Activated CD4-positive, alpha-beta memory T cell treated with anti-CD3 and anti-CD28 coated beads for 36 hours (primary cell): Measurements from ENCODE around the gene PIGX. TPM values are rescaled to one million over a fixed set of nuclear protein-coding genes. Genes with fewer than 3 reads are reported as not detected.
"Not testable (repeated sequence)": the region's sequence is repeated elsewhere in the genome, so short reads cannot be mapped to it uniquely, and the experiment has no call there.

Source experiments
- CTCF ChIA-PET: fragments of 350-600 bp; sonication (Branson Sonifier 250); formaldehyde crosslinking; loops from one replicate; lab custom pipeline; 2021; ENCODE audit warnings: antibody characterized with exemption, inconsistent platforms; lab: Charles Lee
- POLR2A ChIA-PET: fragments of 350-600 bp; sonication (Branson Sonifier 250); formaldehyde crosslinking; loops from one replicate; lab custom pipeline; 2021; ENCODE audit warnings: antibody characterized with exemption; lab: Charles Lee
- DNase-seq: peaks from one replicate; pipeline ENCODE4 v3.0.0-alpha.2; 2020
- H3K27ac Mint-ChIP-seq: one replicate; pipeline ENCODE4 v1.8.0; 2021; ENCODE audit warnings: mixed read lengths
- H3K27me3 Mint-ChIP-seq: one replicate; pipeline ENCODE4 v1.8.0; 2021; ENCODE audit warnings: mixed read lengths
- H3K36me3 Mint-ChIP-seq: one replicate; pipeline ENCODE4 v1.8.0; 2021; ENCODE audit warnings: mixed read lengths
- H3K4me1 Mint-ChIP-seq: one replicate; pipeline ENCODE4 v1.8.0; 2021; ENCODE audit warnings: low read depth, mixed read lengths
- H3K4me3 Mint-ChIP-seq: one replicate; pipeline ENCODE4 v1.8.0; 2021; ENCODE audit warnings: mild to moderate bottlenecking, mixed read lengths
- H3K9me3 Mint-ChIP-seq: one replicate; pipeline ENCODE4 v1.8.0; 2021; ENCODE audit warnings: mixed read lengths
- intact Hi-C: fragments of 100-400 bp; cut with micrococcal nuclease; formaldehyde crosslinking; loops from one replicate; pipeline ENCODE4 v1.15.1; 2023
- total RNA-seq, 2 experiments: library from RNA; stranded (reverse); gene quantifications; one replicate each; pipeline ENCODE4 v1.2.3, GENCODE V29; 2021

PIGX gene
- total RNA-seq, 2 experiments from 2014 or later, result 47.5 to 49.2 TPM

- intact Hi-C loops, result no loop called here
- Mint-ChIP-seq H3K4me3 (no peak overlapping the region), H3K27ac (no peak overlapping the region), H3K36me3 (peaks cover 4% of the 10 kb centered on the region), H3K27me3 (no peaks in the 10 kb centered on the region), H3K9me3 (no peaks in the 10 kb centered on the region), H3K4me1 (peaks cover 12% of the 10 kb centered on the region)
- CTCF ChIA-PET, result interaction anchor here (1.9 kb wide), 1 partner anchor 97 kb away, joined by 5 read pairs; no protein-coding TSS in a partner anchor
- no peak for DNase-seq
- POLR2A ChIA-PET, result interaction anchor here (1.4 kb wide), 1 partner anchor 34 kb away, joined by 4 read pairs; no protein-coding TSS in a partner anchor
Observed at GRCh38 chr3:196706731-196707130, 5.4 kb upstream of the PIGX start.

GRCh38 chr3:196707566-196707965, 4.6 kb upstream of the PIGX start:
- H3K4me3 Mint-ChIP-seq, result no peak overlapping the region
- H3K36me3 Mint-ChIP-seq, result peaks cover 4% of the 10 kb centered on the region
- no peaks in the 10 kb centered on the region for H3K27me3 Mint-ChIP-seq
- intact Hi-C loops, result no loop called here
- peaks cover 13% of the 10 kb centered on the region for H3K4me1 Mint-ChIP-seq
- H3K27ac Mint-ChIP-seq, result no peak overlapping the region
- ChIA-PET CTCF (interaction anchor here (0.8 to 1.9 kb wide), 2 partner anchors 22 to 98 kb away, joined by 5 read pairs; no protein-coding TSS in a partner anchor), POLR2A (no interaction called here)
- H3K9me3 Mint-ChIP-seq, result no peaks in the 10 kb centered on the region
- no peak for DNase-seq

DNA sequence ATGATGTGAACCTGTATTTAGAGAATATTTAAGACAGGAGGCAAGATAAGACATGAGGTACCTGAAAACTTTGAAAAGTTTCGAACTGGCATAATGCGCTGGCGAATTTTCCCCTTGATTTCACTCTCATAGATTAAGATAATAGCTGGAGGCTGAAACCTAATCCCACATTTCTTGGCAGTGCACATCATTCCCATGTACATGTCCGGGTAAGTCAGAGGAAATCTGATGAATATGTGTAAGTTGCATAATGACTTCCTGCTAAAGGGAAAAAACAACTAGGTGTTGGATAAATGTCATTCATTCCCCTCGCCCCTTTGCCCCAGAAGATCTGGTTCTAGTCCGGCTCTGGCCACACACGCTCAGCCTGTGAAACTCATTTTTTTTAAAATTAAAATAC, 3.7 kb upstream of the PIGX start:
- Mint-ChIP-seq H3K9me3 (no peaks in the 10 kb centered on the region), H3K4me3 (no peak overlapping the region), H3K27ac (no peak overlapping the region), H3K36me3 (peaks cover 4% of the 10 kb centered on the region), H3K4me1 (peaks cover 20% of the 10 kb centered on the region), H3K27me3 (no peaks in the 10 kb centered on the region)
- no peak for DNase-seq
- ChIA-PET CTCF (interaction anchor here (0.8 to 1.9 kb wide), 3 partner anchors 23 to 180 kb away, joined by 4 to 5 read pairs (median 5); no protein-coding TSS in a partner anchor), POLR2A (no interaction called here)
- intact Hi-C loops, result no loop called here

DNA sequence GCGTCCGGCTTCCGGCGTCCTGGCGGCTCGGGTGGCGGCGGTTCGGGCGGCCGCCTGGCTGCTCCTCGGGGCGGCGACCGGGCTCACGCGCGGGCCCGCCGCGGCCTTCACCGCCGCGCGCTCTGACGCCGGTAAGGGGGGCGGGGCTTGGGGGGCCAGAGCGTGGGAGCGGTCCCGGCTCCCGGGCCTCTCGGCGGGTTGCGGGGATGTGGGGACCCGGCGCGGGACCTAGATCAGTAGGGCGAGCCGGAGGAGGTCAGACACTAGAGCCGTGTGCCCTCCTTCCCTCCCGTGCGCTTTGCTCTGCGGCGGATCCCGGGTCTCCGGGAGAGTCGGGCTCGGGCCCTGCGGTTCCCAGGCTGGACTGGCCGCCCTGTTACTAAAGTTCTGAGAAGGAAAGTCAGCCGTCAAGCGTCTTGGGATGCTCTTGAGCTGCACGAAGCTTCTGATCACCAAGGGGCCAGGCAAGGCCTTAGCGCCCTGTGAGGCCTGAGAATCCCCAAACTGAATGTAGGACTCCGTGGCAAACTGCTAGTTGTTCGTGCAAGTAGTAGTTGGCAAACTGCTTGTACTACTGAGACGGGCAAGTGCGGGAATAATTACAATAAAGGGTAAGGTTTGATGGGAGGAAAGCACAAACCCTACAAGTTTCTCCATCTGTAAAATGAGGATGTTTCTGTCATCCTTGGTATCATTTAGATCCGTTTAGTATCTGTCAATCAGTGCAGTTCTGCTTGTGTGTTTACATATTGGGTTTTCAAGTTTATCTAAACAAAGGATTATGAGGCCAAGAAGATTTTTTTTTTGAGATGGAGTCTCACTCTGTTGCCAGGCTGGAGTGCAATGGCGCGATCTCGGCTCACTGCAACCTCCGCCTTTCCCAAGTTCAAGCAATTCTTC, 587 bp downstream of the PIGX start:
- intact Hi-C loops, result loop anchor here (1.0 to 2.0 kb wide), 3 partner anchors 14 to 230 kb away; partner anchors contain the start of gene NCBP2
- DNase-seq, result no peak
- H3K4me3 Mint-ChIP-seq, result peak overlapping the region; percentile 81
- ChIA-PET CTCF (interaction anchor here (0.7 to 1.6 kb wide), 3 partner anchors 62 to 184 kb away, joined by 3 to 6 read pairs (median 3); no protein-coding TSS in a partner anchor), POLR2A (interaction anchor here (0.6 to 2.4 kb wide), 7 partner anchors 13 to 257 kb away, joined by 3 to 28 read pairs (median 3); partner anchors contain the start of genes NRROS and PAK2)
- H3K27ac Mint-ChIP-seq, result peak overlapping the region; percentile 85
- H3K36me3 Mint-ChIP-seq, result no peaks in the 10 kb centered on the region
- H3K9me3 Mint-ChIP-seq, result no peaks in the 10 kb centered on the region
- H3K27me3 Mint-ChIP-seq, result no peaks in the 10 kb centered on the region
- peaks cover 27% of the 10 kb centered on the region for H3K4me1 Mint-ChIP-seq

GRCh38 chr3:196717162-196717561, 5.0 kb downstream of the PIGX start:
- POLR2A ChIA-PET, result interaction anchor here (1.2 kb wide), 1 partner anchor 23 kb away, joined by 6 read pairs; the partner anchor contains the start of gene PAK2
- H3K9me3 Mint-ChIP-seq, intact Hi-C loops, CTCF ChIA-PET, DNase-seq, H3K27me3 Mint-ChIP-seq, H3K4me3 Mint-ChIP-seq, H3K27ac Mint-ChIP-seq: not testable (repeated sequence)
- Mint-ChIP-seq H3K36me3 (peaks cover 25% of the 10 kb centered on the region), H3K4me1 (peaks cover 14% of the 10 kb centered on the region)

DNA sequence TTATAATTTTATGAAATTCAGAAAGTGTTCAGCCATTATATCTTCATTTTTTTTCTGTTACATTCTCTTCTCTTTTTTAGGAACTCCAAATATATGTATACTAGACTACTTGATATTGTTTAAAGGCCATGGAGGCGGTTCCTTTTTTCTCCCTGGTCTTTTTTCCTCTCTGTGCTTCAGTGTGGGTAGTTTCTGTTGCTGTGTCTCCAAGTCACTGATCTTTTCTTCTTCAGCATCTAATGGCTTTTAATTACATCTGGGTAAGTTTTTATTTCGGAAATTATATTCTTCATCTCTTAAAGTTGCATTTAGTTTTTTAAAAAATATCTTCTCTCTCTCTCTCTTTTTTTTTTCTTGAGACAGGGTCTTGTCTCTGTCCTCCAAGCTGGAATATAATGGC, 8.9 kb downstream of the PIGX start:
- Mint-ChIP-seq H3K27ac (no peak overlapping the region), H3K4me1 (peaks cover 1% of the 10 kb centered on the region), H3K27me3 (no peaks in the 10 kb centered on the region), H3K4me3 (no peak overlapping the region), H3K36me3 (peaks cover 35% of the 10 kb centered on the region), H3K9me3 (no peaks in the 10 kb centered on the region)
- POLR2A ChIA-PET, result no interaction called here
- DNase-seq, result no peak
- intact Hi-C loops, result no loop called here
- CTCF ChIA-PET, result no interaction called here

GRCh38 chr3:196726788-196727675, 14.9 kb downstream of the PIGX start:
- peaks cover 27% of the 10 kb centered on the region for H3K36me3 Mint-ChIP-seq
- no peaks in the 10 kb centered on the region for H3K27me3 Mint-ChIP-seq
- H3K4me1 Mint-ChIP-seq, result peaks cover 26% of the 10 kb centered on the region
- CTCF ChIA-PET, result interaction anchor here (1.0 to 1.4 kb wide), 3 partner anchors 43 to 110 kb away, joined by 3 to 4 read pairs (median 3); no protein-coding TSS in a partner anchor
- POLR2A ChIA-PET, result interaction anchor here (1.6 kb wide), 1 partner anchor 15 kb away, joined by 3 read pairs; the partner anchor contains the start of genes CEP19 and PIGX
- H3K9me3 Mint-ChIP-seq, result no peaks in the 10 kb centered on the region
- no peak overlapping the region for H3K4me3 Mint-ChIP-seq
- H3K27ac Mint-ChIP-seq, result peak overlapping the region; percentile 73
- intact Hi-C loops, result loop anchor here (1.0 to 2.0 kb wide), 2 partner anchors 14 kb away; partner anchors contain the start of genes CEP19 and PIGX
- peak; percentile 66 for DNase-seq

GRCh38 chr3:196735751-196736150, 23.6 kb downstream of the PIGX start:
- ChIA-PET POLR2A (no interaction called here), CTCF (no interaction called here)
- H3K27me3 Mint-ChIP-seq, result no peaks in the 10 kb centered on the region
- no peaks in the 10 kb centered on the region for H3K9me3 Mint-ChIP-seq
- intact Hi-C loops, result no loop called here
- no peak for DNase-seq
- H3K27ac Mint-ChIP-seq, result no peak overlapping the region
- no peak overlapping the region for H3K4me3 Mint-ChIP-seq
- H3K36me3 Mint-ChIP-seq, result peaks cover 15% of the 10 kb centered on the region
- peaks cover 6% of the 10 kb centered on the region for H3K4me1 Mint-ChIP-seq

GRCh38 chr3:196736670-196737374, 24.6 kb downstream of the PIGX start:
- no peak for DNase-seq
- H3K27me3 Mint-ChIP-seq, result no peaks in the 10 kb centered on the region
- POLR2A ChIA-PET, result no interaction called here
- intact Hi-C loops, result no loop called here
- CTCF ChIA-PET, result no interaction called here
- no peak overlapping the region for H3K4me3 Mint-ChIP-seq
- no peaks in the 10 kb centered on the region for H3K9me3 Mint-ChIP-seq
- peaks cover 18% of the 10 kb centered on the region for H3K36me3 Mint-ChIP-seq
- H3K4me1 Mint-ChIP-seq, result peaks cover 14% of the 10 kb centered on the region
- no peak overlapping the region for H3K27ac Mint-ChIP-seq

- intact Hi-C loops, result loop anchor here (2.0 kb wide), 1 partner anchor 169 kb away; the partner anchor contains the start of genes FBXO45 and WDR53
- Mint-ChIP-seq H3K9me3 (no peaks in the 10 kb centered on the region), H3K27me3 (no peaks in the 10 kb centered on the region), H3K27ac (no peak overlapping the region), H3K4me3 (no peak overlapping the region), H3K4me1 (peaks cover 15% of the 10 kb centered on the region), H3K36me3 (peaks cover 18% of the 10 kb centered on the region)
- ChIA-PET CTCF (no interaction called here), POLR2A (no interaction called here)
- DNase-seq, result no peak
Observed at GRCh38 chr3:196737655-196738054, 25.5 kb downstream of the PIGX start.
